ENCODE data around the gene CACNA1S. TPM values are rescaled to one million over a fixed set of nuclear protein-coding genes. Genes with fewer than 3 reads are reported as not detected.

The CACNA1S gene
- total and polyA plus RNA-seq, 2 of the 4 experiments (the other 2 are of a cell fraction) = not detected

GRCh38 chr1:200999667-201000066 lies 112.6 kb downstream of the CACNA1S start:
- Histone ChIP-seq H3K23ac (ENCODE audit: low read depth, low read length) (no peak overlapping the region), H3K4ac (ENCODE audit: low read depth, low read length) (no peak overlapping the region), H4K20me1 (ENCODE audit: insufficient read depth, low read length) (no peaks in the 10 kb centered on the region), H3K56ac (ENCODE audit: extremely low read depth, insufficient read depth, low read length) (no peak overlapping the region), H3K9me3 (ENCODE audit: control insufficient read depth, insufficient read depth, low read length) (no peaks in the 10 kb centered on the region), H3K18ac (ENCODE audit: low read depth, low read length) (no peak overlapping the region), H3K14ac (replicated peaks; ENCODE audit: low read depth, low read length) (no peak overlapping the region), H4K5ac (ENCODE audit: low read depth, low read length) (no peak overlapping the region), H2AK9ac (replicated peaks; ENCODE audit: low read depth, low read length, poor library complexity) (peak overlapping the region; percentile 16), H2BK5ac (ENCODE audit: low read depth, low read length, poor library complexity, severe bottlenecking) (no peak overlapping the region), H4K8ac (ENCODE audit: low read depth in 2 of 2, low read length in 2 of 2) (no peak overlapping the region), H3K79me1 (ENCODE audit: low read depth in 1 of 2, low read length in 2 of 2) (no peaks in the 10 kb centered on the region), H2BK15ac (ENCODE audit: low read depth, low read length) (no peak overlapping the region), H2BK120ac (ENCODE audit: low read depth, low read length) (no peak overlapping the region), H3K27ac (ENCODE audit: insufficient read depth, low read length) (no peak overlapping the region), H4K91ac (ENCODE audit: insufficient read depth, low read depth, low read length) (no peak overlapping the region), H3K4me2 (ENCODE audit: low read depth, low read length) (no peak overlapping the region), H2AFZ (replicated peaks; ENCODE audit: low read length, poor library complexity) (no peak overlapping the region), H3K9ac (ENCODE audit: low read depth, low read length) (no peak overlapping the region), H3K36me3 (ENCODE audit: control insufficient read depth, insufficient read depth, low read length) (no peaks in the 10 kb centered on the region), H3K4me1 (ENCODE audit: control insufficient read depth, insufficient read depth, low read length) (no peaks in the 10 kb centered on the region), H2AK5ac (ENCODE audit: low read depth, low read length) (no peak overlapping the region), H3K27me3 (ENCODE audit: control insufficient read depth, insufficient read depth, low read length) (peaks cover 10% of the 10 kb centered on the region; the same call in 1 of the 2 replicates), H3K4me3 (ENCODE audit: insufficient read depth, low read depth, low read length) (no peak overlapping the region), H3K9me1 (ENCODE audit: insufficient read depth, low read length) (no peaks in the 10 kb centered on the region), H2BK20ac (ENCODE audit: low read depth, low read length) (no peak overlapping the region)
- no TSS peak for BruUV-seq (replicated peaks)
- WGBS, 2 experiments (ENCODE audit: extremely low coverage in 2 of 2, insufficient read length in 1 of 2) = 96% methylated on average over 4 of the region's 14 CpGs; no CpG with 5 or more reads in 1 of the 2 experiments
- POLR2A ChIA-PET (ENCODE audit: unreplicated experiment) = no interaction called here
- ATAC-seq (ENCODE audit: low read depth) (no peak), DNase-seq (no peak)
- CTCF ChIA-PET = no interaction called here
- TF ChIP-seq, protein P1, sequence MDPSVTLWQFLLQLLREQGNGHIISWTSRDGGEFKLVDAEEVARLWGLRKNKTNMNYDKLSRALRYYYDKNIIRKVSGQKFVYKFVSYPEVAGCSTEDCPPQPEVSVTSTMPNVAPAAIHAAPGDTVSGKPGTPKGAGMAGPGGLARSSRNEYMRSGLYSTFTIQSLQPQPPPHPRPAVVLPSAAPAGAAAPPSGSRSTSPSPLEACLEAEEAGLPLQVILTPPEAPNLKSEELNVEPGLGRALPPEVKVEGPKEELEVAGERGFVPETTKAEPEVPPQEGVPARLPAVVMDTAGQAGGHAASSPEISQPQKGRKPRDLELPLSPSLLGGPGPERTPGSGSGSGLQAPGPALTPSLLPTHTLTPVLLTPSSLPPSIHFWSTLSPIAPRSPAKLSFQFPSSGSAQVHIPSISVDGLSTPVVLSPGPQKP (IDR thresholded peaks at IDR 0.05; ENCODE audit: borderline replicate concordance, low read depth, low read length) = no peak
- TF ChIP-seq SMC3 (IDR thresholded peaks at IDR 0.05; ENCODE audit: low read depth, low read length) = no peak
- TF ChIP-seq FOS (IDR thresholded peaks at IDR 0.05; ENCODE audit: low read depth, low read length) = no peak
- no peak for TF ChIP-seq CHD1 (IDR thresholded peaks at IDR 0.05; ENCODE audit: low read depth, low read length)
- no peak for TF ChIP-seq MAFK (IDR thresholded peaks at IDR 0.05; ENCODE audit: low read depth, low read length)
- no peak for TF ChIP-seq USF2 (IDR thresholded peaks at IDR 0.05; ENCODE audit: low read depth, low read length)
- TF ChIP-seq RCOR1 (IDR thresholded peaks at IDR 0.05; ENCODE audit: insufficient replicate concordance, low read length) = no peak
- no peak for TF ChIP-seq RAD21 (IDR thresholded peaks at IDR 0.05; ENCODE audit: low read length)
- TF ChIP-seq NFE2L2 (IDR thresholded peaks at IDR 0.05; ENCODE audit: low read depth, low read length) = no peak
- TF ChIP-seq MXI1 (IDR thresholded peaks at IDR 0.05; ENCODE audit: borderline replicate concordance, low read depth, low read length) = no peak
- TF ChIP-seq CEBPB (IDR thresholded peaks at IDR 0.05; ENCODE audit: low read depth, low read length) = no peak
- no peak for TF ChIP-seq MAZ (IDR thresholded peaks at IDR 0.05; ENCODE audit: borderline replicate concordance, low read depth, low read length)
- no peak for TF ChIP-seq RFX5 (IDR thresholded peaks at IDR 0.05; ENCODE audit: low read depth, low read length)
- no peak for TF ChIP-seq BHLHE40 (IDR thresholded peaks at IDR 0.05; ENCODE audit: low read depth, low read length)
- TF ChIP-seq POLR2A (IDR thresholded peaks at IDR 0.05; ENCODE audit: low read depth, low read length) = no peak
- intact Hi-C loops (cut with micrococcal nuclease) = no loop called here
- in situ Hi-C loops (cut with MboI; ENCODE audit: low sequenced_read_pairs) = no loop called here
- dilution Hi-C loops (cut with HindIII; ENCODE audit: low sequenced_read_pairs, unreplicated experiment) = no loop called here

Measured in IMR-90 (cell line).